NCI-H187 (cell line): Measurements from ENCODE around the gene SPRN.
"Not testable (repeated sequence)": the region's sequence is repeated elsewhere in the genome, so short reads cannot be mapped to it uniquely, and the experiment has no call there.

ENCODE experiments used
- DNase-seq, 2 experiments: peaks; one replicate each; lab custom pipeline; 2025; lab: John Stamatoyannopoulos, UW

SPRN gene

DNA sequence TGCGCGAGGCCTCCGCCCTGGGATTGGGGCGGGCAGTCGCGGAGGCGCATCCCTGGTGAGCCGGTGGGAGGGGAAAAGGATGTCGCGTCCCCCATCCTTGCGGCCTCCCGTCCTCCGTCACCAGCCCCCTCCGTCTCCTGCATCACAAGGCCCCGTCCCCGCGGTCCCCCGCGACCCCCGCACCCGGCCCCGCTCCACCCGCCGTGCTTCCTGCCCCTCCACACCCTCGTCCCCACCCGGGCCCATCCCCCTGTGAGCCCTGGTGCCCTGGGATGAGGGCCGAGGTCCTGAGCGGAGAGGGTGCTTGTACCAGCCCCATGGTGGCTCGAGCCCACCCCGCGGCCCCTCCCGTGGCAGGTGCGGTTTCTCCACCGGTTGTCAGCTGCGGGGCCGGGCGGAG is at the start of gene SPRN:
Gene SPRN (minus strand): TSS at position 25 of the 400 bp plus-strand sequence. CDS start 944 bp downstream, outside the sequence.
- not testable (repeated sequence) for DNase-seq

- no peak for DNase-seq
These were observed 49.6 kb upstream of the SPRN start for GRCh38 chr10:133474027-133474426.

DNA sequence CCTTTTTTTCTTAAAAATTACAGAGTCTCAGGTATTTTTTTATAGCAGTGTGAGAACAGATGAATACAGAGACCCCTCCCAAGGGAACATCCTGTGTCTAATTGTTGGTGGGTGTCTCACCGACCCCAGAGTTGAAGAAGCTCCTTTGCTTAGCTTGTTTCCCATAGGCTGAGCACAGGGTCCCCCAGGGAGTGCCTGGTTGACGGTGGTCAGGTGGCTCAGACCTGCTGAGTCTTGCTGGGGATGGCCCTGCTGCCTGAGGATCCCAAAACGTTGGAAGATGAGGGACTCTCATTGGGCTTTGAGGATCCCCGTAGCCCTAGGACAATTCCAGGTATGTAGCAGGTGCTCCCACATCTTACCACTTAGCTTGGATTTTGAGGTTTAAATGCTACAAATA is 48.8 kb upstream of the SPRN start:
- no peak for DNase-seq

GRCh38 chr10:133471300-133472109 is 47.1 kb upstream of the SPRN start:
- DNase-seq: no peak

DNA sequence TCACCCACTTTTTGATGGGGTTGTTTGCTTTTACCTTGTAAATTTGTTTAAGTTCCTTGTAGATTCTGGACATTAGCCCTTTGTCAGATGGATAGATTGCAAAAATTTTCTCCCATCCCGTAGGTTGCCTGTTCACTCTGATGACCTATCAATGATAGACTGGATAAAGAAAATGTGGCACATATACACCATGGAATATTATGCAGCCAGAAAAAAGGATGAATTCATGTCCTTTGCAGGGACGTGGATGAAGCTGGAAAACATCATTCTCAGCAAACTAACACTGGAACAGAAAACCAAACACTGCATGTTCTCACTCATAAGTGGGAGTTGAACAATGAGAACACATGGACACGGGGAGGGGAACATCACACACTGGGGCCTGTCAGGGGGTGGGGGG is 44.8 kb upstream of the SPRN start:
- not testable (repeated sequence) for DNase-seq

- DNase-seq: no peak
These were observed 43.0 kb upstream of the SPRN start for GRCh38 chr10:133467286-133467911.

DNA sequence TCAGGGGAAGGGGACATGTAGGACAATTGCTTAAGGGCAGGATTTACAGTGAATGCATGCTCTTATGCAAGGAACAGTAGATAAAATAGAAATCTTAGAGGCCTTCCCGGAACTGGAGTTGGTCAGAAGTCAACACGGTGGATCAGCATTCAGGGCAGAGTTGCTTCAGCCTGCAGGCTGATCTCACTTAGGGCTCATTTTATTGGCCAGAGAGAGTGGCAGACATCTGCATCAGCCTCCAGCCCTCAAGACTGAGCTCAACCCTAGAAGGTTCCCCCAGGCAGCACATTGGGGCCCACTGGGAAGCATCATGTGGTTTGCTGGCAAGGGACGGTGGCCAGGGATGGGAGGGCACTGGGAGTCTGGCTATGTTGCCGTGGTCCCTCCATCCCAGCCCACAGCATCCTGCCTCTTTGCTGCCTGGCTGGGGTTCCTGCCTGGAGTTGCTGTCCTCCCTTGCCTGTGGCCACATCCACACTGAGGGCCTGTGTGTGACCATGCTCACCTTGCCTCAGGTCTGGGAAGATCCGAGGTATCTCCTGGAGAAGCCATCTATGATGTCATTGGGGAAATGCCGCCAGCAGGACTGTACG is 42.4 kb upstream of the SPRN start:
- DNase-seq: no peak

DNA sequence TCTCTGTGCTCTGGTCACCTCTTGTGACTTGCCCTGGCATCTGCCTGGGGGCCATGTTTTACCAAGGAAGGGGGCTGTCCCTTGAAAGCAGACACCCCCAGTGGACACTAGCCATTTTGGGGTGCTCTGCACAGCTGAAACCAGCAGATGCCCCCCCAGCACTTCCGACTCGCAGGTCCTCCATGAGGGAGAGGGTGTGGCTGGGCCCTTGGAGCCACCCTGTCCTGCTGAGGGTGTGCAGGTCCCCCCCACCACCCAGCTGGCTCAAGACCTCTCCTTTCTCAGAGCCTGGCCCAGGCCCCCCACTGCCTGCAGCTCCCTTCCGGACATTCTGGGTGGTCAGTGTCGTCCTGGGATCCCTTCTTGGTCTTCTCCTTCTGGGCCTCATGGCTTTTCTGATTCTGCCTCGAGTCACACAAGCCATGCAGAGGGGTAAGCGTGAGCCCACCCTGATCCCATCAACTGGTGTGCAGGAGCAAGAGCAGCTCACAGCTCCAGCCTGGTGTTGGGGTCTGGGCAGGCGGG is 41.6 kb upstream of the SPRN start:
- DNase-seq: no peak

GRCh38 chr10:133465191-133465949 is 40.9 kb upstream of the SPRN start:
- no peak for DNase-seq

DNA sequence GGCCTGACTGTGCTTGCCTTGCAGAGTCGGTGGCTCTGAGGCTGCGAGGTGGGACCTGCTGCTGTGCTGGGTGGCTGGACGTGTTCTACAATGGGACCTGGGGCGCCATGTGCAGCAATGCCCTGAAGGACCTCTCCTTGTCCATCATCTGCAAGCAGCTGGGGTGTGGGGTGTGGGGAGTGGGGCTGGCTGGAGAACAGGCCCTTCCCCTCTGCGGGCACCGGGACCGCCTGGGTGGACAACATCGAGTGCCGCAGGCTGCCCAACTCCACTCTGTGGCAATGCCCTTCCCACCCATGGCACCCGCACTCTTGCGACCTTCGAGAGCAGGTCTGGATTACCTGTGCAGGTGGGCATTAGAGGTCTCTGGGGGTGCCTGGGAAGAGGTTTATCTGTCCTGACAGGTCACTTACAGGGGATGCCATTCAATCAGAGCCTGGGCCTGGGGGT is 40.2 kb upstream of the SPRN start:
- DNase-seq: no peak

DNA sequence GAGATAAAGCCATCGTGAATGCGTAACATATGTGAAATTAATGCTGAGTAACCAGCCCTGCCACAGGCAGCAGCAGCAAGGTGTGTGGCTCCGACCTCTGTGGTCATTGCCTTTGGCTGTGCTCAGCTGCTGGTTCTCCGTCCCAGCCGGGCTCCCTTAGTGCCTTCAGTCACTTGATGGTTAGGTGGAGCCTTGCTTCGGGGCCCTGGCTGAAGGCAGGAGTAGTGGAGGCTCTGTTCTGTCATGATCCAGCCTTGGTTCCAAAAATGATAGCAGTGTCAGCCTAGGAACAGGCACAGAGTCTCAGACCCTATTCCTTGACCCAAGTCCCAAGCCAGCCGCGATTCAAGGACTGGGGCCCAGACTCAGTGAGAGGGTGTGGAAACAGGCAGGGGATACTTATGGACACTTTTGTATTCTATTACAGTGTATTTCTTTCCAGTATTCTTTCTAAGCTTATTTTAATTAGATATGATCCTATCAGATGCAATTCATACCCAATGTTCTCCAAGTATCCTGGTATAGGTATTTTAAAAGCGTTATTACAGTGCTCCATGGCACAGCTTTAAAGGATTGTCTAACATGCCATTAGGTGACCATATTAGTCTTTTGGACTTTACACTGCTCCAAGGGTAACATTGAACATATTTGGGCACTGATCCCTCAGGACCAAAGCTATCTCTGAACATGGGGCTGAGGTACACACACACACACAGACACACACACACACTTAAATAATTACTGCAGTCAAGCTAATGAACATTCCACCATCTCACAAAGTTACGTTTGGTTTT is 38.3 kb upstream of the SPRN start:
- DNase-seq: no peak

DNA sequence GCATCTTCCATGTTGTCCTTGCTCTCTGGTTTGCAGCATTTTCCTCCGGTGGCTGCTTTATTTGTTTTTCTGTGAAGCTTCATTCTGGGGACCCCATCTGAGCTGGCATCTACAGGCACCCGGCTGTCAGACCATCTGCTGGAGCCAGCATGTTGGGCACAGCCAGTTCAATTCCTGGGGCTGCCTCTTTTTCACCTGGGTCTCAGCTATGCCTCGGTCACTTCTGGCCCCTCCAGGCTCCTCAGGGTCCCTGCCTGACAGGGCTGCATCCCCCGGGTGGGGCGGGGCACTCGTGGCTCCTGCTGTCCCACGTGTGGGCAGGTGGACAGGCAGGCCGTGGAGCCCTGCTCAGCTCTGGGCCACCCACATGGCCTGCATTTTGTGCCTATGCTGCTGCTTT is 37.4 kb upstream of the SPRN start:
- DNase-seq: no peak

DNA sequence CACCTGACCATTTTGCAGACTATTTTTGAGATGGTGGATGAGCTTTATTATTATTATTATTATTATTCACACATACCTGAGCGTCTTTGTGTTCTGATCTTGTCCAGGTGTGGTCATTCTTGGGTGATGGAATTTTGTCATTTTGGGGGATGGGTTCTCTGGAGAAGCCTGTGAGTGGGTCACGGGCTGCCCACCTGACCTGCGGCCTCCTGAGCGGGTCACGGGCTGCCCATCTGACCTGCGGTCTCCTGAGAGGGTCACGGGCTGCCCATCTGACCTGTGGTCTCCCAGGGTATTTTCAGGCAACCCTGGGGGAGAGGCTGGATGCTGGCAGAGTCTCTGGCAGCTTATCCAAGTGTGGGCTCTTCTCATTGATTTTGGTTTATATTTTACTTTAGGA is 36.6 kb upstream of the SPRN start:
- DNase-seq: no peak

DNA sequence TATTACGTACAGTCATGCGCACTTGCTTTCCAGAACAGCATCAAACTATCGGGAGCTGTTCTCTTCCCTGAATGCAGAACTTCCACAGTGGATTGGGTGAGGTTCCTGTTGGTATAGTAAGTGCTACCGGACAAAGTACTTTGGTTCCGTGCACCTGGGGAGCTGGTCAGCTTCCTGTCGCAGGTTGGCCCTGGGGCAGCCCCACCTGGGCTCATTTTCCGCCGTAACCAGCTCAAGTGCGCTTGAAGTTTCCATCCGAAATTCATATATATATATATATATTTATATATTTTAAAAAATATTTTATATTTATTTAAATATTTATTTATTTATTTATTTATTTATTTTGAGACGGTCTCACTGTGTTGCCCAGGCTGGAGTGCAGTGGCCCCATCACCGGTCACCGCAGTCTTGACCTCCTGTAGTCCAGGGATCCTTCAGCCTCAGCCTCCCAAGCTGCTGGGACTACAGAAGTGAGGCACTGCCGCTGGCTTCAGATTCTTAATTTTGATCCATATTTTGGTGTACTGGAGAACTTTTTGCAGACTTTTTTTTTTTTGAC is 35.9 kb upstream of the SPRN start:
- DNase-seq: no peak

GRCh38 chr10:133459454-133460207 is 35.2 kb upstream of the SPRN start:
- DNase-seq: no peak

DNA sequence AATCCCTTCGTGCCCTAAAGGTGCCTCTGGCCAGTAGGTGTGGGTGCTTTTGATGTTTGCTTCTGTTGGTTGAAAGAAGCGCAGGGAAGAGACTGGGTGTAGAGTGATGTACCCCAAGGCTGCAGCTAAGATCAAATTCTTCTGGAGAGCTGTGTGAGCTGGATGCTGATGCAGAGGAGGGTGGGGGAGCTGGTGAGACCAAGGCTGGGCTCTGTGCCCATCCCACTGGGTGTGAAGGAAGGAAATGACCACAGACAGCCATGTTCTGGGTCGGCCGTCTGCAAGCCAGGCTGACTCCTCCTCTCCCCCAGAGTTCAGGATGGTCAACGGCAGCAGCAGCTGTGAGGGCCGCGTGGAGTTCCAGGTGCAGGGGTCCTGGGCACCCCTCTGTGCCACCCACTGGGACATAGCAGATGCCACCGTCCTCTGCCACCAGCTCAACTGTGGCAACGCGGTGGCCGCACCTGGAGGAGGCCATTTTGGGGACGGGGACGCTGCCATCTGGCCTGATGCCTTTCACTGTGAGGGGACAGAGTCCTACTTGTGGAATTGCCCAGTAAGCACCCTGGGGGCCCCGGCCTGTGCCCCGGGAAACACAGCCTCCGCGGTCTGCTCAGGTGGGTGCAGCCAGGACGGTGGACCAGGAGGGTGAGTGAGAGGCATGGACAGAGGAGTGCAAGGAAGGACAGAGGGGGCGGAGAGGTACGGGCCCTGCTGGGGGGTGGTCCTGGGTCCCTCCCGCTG is 34.5 kb upstream of the SPRN start:
- DNase-seq: no peak

- no peak for DNase-seq
These were observed 33.7 kb upstream of the SPRN start for GRCh38 chr10:133458021-133458709.

GRCh38 chr10:133457100-133457841 is 32.8 kb upstream of the SPRN start:
- no peak for DNase-seq
